GM18868 (cell line): Measurements from ENCODE around the gene UBQLN1.
"Not testable (repeated sequence)": the region's sequence is repeated elsewhere in the genome, so short reads cannot be mapped to it uniquely, and the experiment has no call there.

ENCODE experiments used
- ATAC-seq: cut with Tn5 transposase; IDR thresholded peaks from one replicate; pipeline ENCODE4 v1.9.1; 2021; ENCODE audit warnings: mild to moderate bottlenecking, moderate library complexity; ENCODE audit not compliant: unreplicated experiment

UBQLN1 gene

DNA sequence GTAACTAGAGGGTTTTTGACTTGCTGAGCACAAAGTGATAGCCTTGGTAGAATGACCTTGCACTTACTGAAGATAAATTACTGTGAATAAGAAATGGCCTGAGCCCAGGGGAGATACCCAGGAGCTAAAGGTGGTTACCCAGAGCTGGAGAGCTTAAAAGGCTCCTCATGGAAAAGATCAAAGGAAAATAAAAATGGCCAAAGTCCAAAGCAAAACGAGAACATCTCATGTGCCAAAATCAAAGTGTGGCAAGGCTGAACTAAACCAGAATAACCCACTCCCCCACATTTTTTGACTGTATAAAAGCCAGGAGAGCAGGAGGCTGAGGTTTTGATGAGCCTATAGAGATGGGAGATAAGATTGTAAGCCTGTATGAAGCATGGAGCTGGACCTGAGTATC is 70.4 kb downstream of the UBQLN1 start:
- ATAC-seq: no peak

DNA sequence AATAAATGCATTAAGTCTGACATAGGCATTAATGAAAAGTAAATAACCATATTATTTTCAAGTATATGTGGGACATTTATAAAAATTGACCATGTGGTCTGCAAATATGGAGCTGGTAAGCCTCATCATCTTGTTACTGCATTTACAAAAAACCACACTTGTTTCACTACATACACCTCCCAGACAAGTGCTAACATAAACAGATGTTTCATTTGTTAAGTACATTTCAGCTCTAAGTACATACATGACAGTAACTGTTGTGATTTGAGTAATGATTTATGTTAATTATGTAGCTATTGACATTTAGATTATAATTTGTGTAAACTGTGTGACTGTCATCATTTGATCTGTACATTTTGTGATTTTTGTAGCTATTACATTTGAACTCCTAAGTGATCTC is 70.9 kb downstream of the UBQLN1 start:
- no peak for ATAC-seq

DNA sequence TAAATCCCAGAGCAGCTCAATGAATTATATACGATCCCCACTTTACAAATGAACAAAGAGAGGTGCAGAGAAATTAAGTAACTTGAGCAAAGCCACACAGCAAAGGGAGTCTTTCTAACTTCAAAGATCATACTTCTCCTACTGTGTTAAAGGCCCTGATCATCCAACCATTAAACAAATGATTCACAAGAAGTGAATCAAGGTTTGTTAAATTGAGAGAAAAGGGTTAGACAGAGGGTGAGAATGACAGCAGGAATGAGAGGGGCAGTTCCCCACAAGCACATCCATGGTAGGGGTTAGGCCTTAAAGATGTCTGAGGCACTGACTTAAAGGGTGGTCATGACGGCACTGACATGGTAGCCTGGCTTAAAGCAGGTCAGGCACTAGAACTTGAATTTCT is 74.1 kb downstream of the UBQLN1 start:
- ATAC-seq: no peak

DNA sequence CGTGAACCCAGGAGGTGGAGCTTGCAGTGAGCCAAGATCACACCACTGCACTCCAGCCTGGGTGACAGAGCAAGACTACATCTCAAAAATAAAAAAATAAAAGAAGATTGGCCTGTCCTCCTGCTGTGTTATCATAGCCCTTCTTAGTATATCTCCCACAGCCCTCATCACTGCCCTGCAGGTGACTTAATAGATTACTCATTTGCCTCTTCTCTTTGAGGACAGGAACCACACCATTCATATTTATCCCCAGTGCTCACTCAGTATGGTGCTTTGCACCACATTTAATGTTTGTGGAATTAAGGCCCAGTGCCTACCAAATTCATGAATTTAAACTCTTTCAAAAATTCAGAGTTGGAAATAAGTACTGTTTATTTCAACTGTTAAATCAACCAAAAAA is 74.5 kb downstream of the UBQLN1 start:
- ATAC-seq: no peak

DNA sequence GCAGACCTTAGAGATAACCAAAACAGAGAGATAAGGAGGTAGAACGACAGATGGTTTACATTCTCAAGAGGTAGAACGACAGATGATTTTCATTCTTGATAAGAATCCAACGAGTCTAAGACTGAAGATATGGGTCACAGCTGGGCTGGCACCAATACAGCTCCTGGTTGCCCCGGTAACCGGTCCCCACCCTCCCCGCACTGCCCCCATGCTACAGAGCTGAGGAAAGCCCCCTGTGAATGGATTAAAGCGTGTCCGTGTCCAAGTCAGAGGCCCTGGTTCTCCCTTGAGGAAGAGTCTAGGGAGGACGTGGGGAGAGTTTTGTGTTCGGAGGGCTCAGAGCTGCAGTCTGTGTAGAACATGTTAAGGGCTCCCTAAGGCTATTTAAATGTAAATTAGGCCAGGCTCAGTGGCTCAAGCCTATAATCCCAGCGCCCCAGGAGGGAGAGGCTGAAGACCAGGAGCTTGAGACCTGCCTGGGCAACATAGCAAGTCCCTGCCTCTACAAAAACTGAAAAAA is 76.8 kb downstream of the UBQLN1 start:
- no peak for ATAC-seq

DNA sequence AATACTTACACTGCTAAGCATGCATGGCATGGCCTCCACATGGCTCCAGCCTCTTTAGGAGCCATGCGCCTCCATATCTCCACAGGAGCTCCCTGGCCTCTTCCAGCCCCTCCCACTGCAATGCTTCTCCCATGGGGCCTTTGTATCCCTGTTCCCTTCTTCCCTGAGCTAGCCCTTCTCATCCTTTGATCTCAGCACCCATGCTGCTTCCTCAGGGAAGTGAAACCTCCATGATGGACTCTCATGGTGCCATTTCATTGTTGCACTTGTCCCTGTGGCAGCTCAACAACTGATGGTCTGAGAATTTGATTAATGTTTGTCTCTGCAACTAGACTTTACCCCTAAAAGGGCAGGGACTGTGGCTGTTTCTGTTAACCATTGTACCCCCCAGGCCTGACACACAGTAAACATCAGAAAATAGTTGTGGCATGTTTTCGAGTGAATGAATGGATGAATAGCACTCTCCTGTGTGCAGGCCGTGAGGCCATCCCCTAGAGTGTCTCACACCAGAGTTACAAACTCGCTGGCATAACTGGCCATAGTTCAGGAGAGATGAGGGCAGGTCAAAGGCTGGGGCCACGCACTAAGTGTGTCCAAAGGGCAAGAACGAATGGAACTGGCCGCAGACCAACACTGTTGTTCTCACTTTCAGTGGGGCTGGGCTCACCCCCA is 78.2 kb downstream of the UBQLN1 start:
- no peak for ATAC-seq

DNA sequence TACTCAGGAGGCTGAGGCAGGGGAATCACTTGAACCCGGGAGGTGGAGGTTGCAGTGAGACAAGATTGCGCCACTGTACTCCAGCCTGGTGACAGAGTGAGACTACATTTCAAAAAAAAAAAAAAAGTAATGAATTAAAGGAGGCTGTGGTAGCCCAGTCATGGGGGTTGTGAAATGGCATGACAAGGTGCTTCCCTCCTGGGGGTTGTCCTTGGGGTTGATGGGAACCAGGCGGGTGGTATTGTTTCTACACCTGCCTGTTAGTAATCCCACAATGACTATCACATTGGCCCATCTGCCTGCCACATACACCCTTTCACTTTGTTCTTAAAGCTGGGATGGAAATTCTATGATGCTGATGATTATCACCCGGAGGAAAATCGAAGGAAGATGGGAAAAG is 79.2 kb downstream of the UBQLN1 start:
- ATAC-seq: no peak

DNA sequence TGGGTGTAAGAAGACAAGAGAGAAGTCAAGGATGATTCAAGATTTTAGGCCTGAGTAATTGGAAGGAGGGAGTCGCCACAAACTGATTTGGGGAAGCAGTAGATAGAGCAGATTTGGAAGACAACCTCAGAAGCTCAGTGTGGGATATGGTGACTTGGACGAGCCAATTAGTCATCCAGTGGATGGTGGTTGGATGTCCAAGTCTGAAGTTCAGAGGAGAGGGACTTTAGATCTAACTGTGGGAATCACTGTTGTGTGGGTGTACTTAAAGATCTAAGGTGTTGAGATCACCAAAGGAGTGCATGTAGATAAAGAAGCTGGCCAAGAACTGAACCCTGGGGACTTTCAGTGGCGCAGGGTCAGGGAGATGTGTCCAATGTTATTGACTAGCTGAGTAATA is 82.6 kb downstream of the UBQLN1 start:
- ATAC-seq: no peak

DNA sequence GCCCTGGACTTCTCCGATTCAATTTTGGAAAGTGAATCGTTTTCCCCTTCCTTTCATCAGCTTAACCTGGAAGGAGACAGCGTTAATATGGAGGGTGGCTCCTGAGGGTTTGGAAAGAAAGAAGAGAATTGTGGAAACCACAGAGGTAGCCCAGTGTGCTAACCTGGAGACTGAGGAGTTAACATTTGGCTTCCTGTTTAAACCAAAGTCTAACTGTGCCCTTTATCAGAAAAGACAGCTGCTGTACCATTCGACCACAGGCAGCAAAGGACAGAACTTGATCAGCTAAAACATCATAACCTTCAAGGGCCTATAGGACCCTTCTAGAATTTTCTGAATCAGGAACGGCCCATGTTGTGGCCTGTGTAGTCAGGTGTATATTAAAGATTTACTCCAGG is 84.1 kb downstream of the UBQLN1 start:
- peak; percentile 9 for ATAC-seq

DNA sequence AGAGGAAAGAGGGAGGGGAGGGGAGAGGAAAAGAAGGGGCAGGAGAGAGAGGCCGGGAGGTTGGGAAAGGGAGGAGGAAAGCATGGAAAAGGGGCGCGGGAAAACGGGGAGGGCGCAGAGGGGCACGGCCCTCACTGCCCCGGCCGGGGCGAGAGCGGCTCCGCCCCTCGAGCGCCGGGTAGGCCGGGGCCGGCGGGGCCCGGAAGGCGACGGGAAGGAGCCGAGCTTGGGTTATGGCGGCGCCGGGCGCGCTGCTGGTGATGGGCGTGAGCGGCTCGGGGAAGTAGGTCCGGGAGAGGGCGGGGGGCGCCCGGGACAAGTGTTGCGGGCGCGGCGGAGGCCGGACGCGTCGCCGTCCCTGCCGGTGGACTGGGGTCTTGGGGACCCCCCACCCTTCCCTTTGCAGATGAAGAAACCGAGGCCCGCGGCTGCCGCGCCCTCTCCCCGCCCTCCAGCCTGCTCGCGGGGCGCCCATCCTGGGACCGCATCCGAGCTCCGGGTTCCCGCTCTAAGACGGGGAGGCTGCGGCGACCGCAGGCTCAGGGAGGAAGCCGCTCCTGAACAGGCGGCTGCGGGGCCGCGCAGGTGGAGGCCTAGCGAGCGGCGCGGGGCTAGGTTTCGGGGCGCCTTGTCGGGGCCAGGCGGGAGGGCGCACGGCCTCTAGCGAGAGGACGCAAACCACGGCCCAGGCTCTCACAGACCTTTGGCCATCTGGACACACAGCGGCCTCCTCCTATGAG is 84.6 kb downstream of the UBQLN1 start, which contains the start of gene IDNK:
IDNK (plus strand) TSS at position 205 of the 740 bp plus-strand sequence; CDS start at position 234, 29 bp downstream.
- ATAC-seq: peak; percentile 76

DNA sequence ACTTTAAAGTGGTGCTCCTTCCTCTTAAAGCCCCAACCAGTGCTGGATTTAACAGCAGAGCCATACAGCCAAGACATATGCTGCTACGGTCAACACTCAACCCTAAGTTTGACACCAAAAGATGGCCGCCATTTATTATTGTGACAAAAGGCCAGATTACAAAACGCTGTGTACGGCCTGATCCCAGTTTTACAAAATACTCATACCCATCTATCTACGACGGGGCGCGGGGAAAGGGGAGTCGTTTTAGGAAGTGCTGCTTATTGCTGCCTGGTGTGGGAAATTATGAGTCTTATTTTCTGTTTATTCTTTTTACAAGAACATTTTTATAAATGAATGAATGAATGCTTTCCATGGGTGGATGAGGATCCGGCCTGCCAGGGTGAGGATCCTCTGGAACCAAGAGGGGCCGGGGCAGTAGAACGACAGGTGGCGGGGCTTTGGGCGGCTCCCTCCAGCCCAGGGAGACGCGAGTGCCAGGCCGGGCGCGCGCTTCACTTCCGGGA is 85.3 kb downstream of the UBQLN1 start:
- ATAC-seq: peak; percentile 55

DNA sequence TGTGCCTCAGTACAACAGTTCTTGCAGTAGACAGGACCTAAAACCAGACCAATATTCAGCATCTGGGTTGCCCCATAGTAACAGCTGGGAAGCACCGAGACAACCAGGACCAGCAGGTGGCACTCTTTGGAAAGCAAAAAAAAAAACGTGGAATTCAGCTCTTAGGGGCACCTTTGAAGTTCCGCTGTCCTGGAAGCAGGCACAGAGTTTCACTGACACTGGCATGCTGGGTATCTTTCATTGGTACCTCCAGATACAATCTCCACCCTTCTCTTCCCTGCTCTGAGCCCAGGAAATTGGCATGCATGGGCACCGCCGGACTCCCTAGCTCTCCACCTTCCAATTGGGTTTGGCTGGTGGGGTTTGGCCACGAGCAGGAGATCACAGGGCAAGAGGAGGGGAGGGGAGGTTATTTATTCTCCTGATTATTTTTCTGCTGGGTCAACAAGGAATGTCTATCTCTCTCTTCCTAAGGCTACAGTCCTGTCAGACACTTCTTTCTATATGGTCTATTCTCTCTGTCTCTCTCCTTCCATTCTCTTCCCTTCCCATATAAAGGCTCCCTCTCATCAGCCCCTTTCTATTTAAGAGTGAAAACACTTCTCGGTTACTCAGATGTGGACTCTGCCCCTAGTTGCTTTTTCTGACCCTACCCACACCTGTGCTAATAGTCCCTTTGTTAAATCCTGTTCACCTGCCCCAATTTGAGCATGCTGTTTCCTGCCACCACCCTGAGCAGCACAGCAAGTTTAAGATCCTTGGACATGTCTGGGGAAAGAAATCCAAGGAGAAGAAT is 86.7 kb downstream of the UBQLN1 start:
- ATAC-seq: peak; percentile 40

DNA sequence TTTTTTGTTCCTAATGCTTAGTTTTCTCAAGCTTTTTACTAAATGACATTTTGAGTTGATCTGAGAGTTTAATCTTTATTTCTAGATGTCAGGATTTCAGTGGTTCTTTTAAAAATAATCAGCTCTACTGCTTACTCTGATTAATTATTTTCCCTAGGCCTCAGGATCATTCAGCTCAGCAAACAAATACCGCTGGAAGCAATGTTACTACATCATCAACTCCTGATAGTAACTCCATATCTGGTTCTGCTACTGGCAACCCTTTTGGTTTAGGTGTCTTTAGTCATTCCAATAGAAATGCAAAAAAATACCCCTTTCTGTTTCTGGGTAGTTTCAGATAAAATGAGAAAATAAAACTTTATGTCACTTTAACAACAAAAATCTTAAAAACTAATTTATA is 90.5 kb downstream of the UBQLN1 start:
- ATAC-seq: no peak

DNA sequence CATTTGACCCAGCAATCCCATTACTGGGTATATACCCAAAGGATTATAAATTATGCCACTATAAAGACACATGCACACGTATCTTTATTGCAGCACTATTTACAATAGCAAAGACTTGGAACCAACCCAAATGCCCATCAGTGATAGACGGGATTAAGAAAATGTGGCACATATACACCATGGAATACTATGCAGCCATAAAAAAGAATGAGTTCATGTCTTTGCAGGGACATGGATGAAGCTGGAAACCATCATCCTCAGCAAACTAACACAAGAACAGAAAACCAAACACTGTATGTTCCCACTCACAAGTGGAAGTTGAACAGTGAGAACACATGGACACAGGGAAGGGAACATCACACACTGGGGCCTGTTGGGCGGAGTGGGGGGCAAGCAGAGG is 94.5 kb downstream of the UBQLN1 start:
- ATAC-seq: not testable (repeated sequence)
